Neural progenitor cell (in vitro differentiated cells): ENCODE results near the gene ZNF710.

Experiments
- EZH2 ChIP-seq: fragments of 200-600 bp; sonication (generic); IDR thresholded peaks from 2 replicates; pipeline ENCODE4 v1.6.1; 2017; ENCODE audit warnings: antibody characterized with exemption, mild to moderate bottlenecking, moderate library complexity
- TF ChIP-seq, protein P1 (sequence below): fragments of 200-600 bp; sonication (generic); IDR thresholded peaks from 2 replicates; pipeline ENCODE4 v1.5.1; 2017; ENCODE audit warnings: antibody characterized with exemption, mild to moderate bottlenecking

DNA sequence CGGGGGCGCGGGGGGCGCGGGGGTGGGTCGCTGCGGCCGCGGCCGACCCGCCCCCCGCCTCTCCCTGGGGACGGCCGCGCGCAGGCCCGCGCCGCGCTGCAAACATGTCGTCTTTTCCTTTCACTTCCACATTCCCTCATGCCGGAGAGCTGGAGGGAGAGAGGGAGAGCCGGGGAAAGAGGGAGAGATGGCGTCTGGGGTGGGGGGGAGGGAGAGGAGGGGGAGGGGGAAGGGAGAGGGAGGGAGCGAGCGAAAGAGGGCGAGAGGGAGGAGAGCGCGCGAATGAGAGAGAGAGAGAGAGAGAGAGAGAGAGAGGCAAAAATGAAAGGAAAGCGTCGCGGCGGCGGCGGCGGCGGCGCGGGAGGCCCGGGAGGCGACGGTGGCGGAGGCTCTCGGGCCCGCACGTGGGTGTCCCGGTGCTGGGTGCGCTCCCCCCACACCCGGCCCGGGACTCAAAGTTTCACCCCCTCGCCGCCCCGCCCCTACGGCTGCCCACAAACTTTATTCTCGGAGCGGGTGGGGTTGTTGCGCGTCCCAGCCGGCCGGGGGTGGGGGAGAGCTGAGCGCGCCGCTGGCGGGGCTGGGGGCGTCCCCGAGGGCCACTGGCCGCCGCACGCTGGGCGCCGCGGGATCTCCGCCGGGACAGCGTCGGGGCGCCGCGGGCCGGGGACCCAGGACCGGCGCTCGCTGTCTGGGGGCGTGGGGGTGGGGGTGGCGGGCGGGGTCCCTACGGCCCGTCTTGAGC, 731 bp downstream of the ZNF710 start:
- no peak for TF ChIP-seq EZH2
- TF ChIP-seq, protein P1, sequence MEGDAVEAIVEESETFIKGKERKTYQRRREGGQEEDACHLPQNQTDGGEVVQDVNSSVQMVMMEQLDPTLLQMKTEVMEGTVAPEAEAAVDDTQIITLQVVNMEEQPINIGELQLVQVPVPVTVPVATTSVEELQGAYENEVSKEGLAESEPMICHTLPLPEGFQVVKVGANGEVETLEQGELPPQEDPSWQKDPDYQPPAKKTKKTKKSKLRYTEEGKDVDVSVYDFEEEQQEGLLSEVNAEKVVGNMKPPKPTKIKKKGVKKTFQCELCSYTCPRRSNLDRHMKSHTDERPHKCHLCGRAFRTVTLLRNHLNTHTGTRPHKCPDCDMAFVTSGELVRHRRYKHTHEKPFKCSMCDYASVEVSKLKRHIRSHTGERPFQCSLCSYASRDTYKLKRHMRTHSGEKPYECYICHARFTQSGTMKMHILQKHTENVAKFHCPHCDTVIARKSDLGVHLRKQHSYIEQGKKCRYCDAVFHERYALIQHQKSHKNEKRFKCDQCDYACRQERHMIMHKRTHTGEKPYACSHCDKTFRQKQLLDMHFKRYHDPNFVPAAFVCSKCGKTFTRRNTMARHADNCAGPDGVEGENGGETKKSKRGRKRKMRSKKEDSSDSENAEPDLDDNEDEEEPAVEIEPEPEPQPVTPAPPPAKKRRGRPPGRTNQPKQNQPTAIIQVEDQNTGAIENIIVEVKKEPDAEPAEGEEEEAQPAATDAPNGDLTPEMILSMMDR: no peak
